ENCODE data around the gene ATP2A3. TPM values are rescaled to one million over a fixed set of nuclear protein-coding genes. Genes with fewer than 3 reads are reported as not detected.

The ATP2A3 gene
- polyA plus RNA-seq, 4 donors, result 5.8 to 83.0 (median 24.4) TPM

DNA sequence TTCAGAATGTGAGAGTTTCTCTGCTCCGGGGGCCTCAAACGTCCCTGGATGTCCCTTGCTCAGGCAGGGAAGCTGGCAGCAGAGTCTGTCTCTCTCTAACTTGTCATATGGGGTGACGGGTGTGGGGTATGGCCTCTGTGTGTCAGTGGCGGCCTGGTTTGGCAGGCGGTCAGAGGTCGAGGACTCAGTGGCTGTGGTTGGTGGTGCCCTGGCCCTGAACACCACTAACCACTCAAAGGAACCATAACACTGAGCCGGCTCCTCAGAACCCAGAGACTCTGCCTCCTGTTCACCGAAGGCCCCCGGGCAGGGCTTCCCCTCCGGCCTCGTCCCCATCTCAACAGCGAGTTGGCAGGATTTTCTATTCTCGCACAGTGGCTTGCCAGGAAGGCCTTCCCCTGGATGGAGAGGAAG is 48.6 kb downstream of the ATP2A3 start:
- H3K36me3 ChIP-seq (ENCODE audit: control insufficient read depth in 3 of 3, insufficient read depth in 2 of 3, low read depth in 1 of 3, low read length in 3 of 3), result peaks cover 0 to 57% (median 0%) of the 10 kb centered on the region in 3 donors
- peak overlapping the region in 2 of 3 donors; percentile 84 to 87 for H3K27ac ChIP-seq (ENCODE audit: low read depth in 1 of 3, low read length in 2 of 3)
- FAIRE-seq (no peak), DNase-seq (no peak)
- H3K4me1 ChIP-seq (ENCODE audit: control insufficient read depth in 3 of 3, insufficient read depth in 2 of 3, low read depth in 1 of 3, low read length in 2 of 3), result peaks cover 3 to 48% (median 8%) of the 10 kb centered on the region in 3 donors
- no peaks in the 10 kb centered on the region for H3K27me3 ChIP-seq (ENCODE audit: control insufficient read depth in 3 of 3, insufficient read depth in 3 of 3, low read length in 3 of 3)
- peaks cover 0 to 4% of the 10 kb centered on the region in 2 donors for H3K9me3 ChIP-seq (ENCODE audit: control insufficient read depth in 2 of 2, insufficient read depth in 1 of 2, low read depth in 1 of 2, low read length in 1 of 2)
- H3K4me3 ChIP-seq (ENCODE audit: low read depth in 1 of 3, low read length in 3 of 3), result peak overlapping the region in 2 of 3 donors; percentile 6 to 53
- WGBS, 3 donors, result 70 to 89% (median 83%) methylated on average over 13 of the region's 13 CpGs

DNA sequence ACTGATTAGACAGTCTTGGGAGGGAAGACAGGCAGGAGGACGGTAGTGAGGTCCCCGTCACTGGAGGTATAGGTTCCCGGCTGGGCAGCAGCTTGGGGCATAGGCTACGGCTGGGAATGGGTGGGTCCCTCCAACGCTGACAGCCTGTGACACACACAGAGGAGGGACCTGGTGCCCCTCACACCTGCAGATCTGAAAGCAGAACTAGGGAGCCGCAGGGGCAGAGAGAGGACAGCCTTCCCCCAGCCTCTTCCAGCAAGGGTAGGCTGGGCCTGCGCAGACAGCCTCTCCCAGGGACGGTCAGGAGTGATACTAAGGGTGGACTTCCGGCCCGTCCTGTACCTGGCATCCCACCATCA is 49.9 kb downstream of the ATP2A3 start:
- Histone ChIP-seq H3K4me1 (ENCODE audit: control insufficient read depth in 3 of 3, insufficient read depth in 2 of 3, low read depth in 1 of 3, low read length in 2 of 3) (peaks cover 3 to 45% (median 8%) of the 10 kb centered on the region in 3 donors), H3K27me3 (ENCODE audit: control insufficient read depth in 3 of 3, insufficient read depth in 3 of 3, low read length in 3 of 3) (no peaks in the 10 kb centered on the region), H3K27ac (ENCODE audit: low read depth in 1 of 3, low read length in 2 of 3) (peak overlapping the region in 2 of 3 donors; percentile 84 to 87), H3K4me3 (ENCODE audit: low read depth in 1 of 3, low read length in 3 of 3) (peak overlapping the region in 1 of 3 donors; percentile 53), H3K36me3 (ENCODE audit: control insufficient read depth in 3 of 3, insufficient read depth in 2 of 3, low read depth in 1 of 3, low read length in 3 of 3) (peaks cover 0 to 58% (median 0%) of the 10 kb centered on the region in 3 donors), H3K9me3 (ENCODE audit: control insufficient read depth in 2 of 2, insufficient read depth in 1 of 2, low read depth in 1 of 2, low read length in 1 of 2) (peaks cover 0 to 4% of the 10 kb centered on the region in 2 donors)
- DNase-seq (no peak), FAIRE-seq (no peak)
- WGBS, 3 donors, result 71 to 92% (median 83%) methylated on average over 10 of the region's 10 CpGs

- H3K4me1 ChIP-seq (ENCODE audit: control insufficient read depth in 3 of 3, insufficient read depth in 2 of 3, low read depth in 1 of 3, low read length in 2 of 3), result peaks cover 3 to 39% (median 8%) of the 10 kb centered on the region in 3 donors
- WGBS, 3 donors, result 26 to 28% (median 27%) methylated on average over 17 of the region's 17 CpGs
- peak overlapping the region in 2 of 3 donors; percentile 84 to 87 for H3K27ac ChIP-seq (ENCODE audit: low read depth in 1 of 3, low read length in 2 of 3)
- peaks cover 0 to 4% of the 10 kb centered on the region in 2 donors for H3K9me3 ChIP-seq (ENCODE audit: control insufficient read depth in 2 of 2, insufficient read depth in 1 of 2, low read depth in 1 of 2, low read length in 1 of 2)
- DNase-seq (peak; percentile 65 to 84), FAIRE-seq (no peak)
- peaks cover 0 to 56% (median 0%) of the 10 kb centered on the region in 3 donors for H3K36me3 ChIP-seq (ENCODE audit: control insufficient read depth in 3 of 3, insufficient read depth in 2 of 3, low read depth in 1 of 3, low read length in 3 of 3)
- no peaks in the 10 kb centered on the region for H3K27me3 ChIP-seq (ENCODE audit: control insufficient read depth in 3 of 3, insufficient read depth in 3 of 3, low read length in 3 of 3)
- peak overlapping the region in 1 of 3 donors; percentile 53 for H3K4me3 ChIP-seq (ENCODE audit: low read depth in 1 of 3, low read length in 3 of 3)
Measured at GRCh38 chr17:3913531-3914311, 50.5 kb downstream of the ATP2A3 start.

- Histone ChIP-seq H3K36me3 (ENCODE audit: control insufficient read depth in 3 of 3, insufficient read depth in 2 of 3, low read depth in 1 of 3, low read length in 3 of 3) (peaks cover 0 to 62% (median 0%) of the 10 kb centered on the region in 3 donors), H3K9me3 (ENCODE audit: control insufficient read depth in 2 of 2, insufficient read depth in 1 of 2, low read depth in 1 of 2, low read length in 1 of 2) (peaks cover 0 to 4% of the 10 kb centered on the region in 2 donors), H3K4me1 (ENCODE audit: control insufficient read depth in 3 of 3, insufficient read depth in 2 of 3, low read depth in 1 of 3, low read length in 2 of 3) (peaks cover 3 to 33% (median 8%) of the 10 kb centered on the region in 3 donors), H3K4me3 (ENCODE audit: low read depth in 1 of 3, low read length in 3 of 3) (no peak overlapping the region), H3K27ac (ENCODE audit: low read depth in 1 of 3, low read length in 2 of 3) (no peak overlapping the region), H3K27me3 (ENCODE audit: control insufficient read depth in 3 of 3, insufficient read depth in 3 of 3, low read length in 3 of 3) (no peaks in the 10 kb centered on the region)
- FAIRE-seq (no peak), DNase-seq (no peak)
- WGBS, 3 donors, result 92 to 94% (median 93%) methylated on average over 2 of the region's 2 CpGs
Measured at GRCh38 chr17:3912827-3913226, 51.4 kb downstream of the ATP2A3 start.

DNA sequence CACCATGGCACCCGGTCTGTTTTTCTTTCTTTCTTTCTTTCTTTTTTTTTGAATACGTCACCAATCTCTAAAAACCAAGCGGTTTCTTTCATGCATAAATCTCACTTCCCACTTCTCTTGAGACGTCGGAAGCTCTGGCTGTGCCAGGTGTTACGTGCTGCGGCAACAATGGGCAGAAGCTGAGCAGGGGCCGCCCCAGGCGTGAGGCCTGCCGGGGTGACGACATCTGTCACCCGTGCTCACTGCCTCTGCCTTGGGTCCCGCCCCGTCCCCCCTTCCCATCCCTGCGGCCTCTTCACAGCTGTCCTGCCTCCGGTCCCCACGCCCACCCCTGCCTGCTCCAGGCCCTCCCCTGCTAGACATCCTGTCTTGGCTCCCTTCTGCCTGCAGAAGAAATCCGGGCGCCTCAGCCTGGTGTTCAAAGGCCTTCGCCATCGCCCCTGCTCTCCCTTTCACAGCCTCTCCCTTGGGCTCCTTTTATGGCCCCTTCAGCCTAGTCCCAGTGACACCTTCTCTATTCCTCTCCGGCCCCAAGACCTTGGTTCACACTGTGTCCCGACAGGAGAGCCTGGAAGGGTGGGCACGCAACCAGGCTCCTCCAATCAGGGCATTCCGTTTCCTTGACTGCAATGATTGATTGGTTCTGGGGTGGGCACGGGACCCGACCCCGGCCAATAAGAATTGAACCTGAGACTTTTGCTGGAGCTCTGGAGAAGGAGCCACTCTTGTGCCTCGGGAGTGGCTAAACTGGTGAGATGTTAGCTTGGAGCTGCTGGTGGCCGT is 52.8 kb downstream of the ATP2A3 start:
- DNase-seq (peak in 1 of 2 donors; percentile 69), FAIRE-seq (no peak)
- peak overlapping the region in 2 of 3 donors; percentile 23 to 67 for H3K27ac ChIP-seq (ENCODE audit: low read depth in 1 of 3, low read length in 2 of 3)
- H3K9me3 ChIP-seq (ENCODE audit: control insufficient read depth in 2 of 2, insufficient read depth in 1 of 2, low read depth in 1 of 2, low read length in 1 of 2), result peaks cover 0 to 4% of the 10 kb centered on the region in 2 donors
- H3K36me3 ChIP-seq (ENCODE audit: control insufficient read depth in 3 of 3, insufficient read depth in 2 of 3, low read depth in 1 of 3, low read length in 3 of 3), result peaks cover 0 to 72% (median 0%) of the 10 kb centered on the region in 3 donors
- WGBS, 3 donors, result 49 to 82% (median 65%) methylated on average over 28 to 30 of the region's 30 CpGs
- peaks cover 0 to 20% (median under 1%) of the 10 kb centered on the region in 3 donors for H3K4me1 ChIP-seq (ENCODE audit: control insufficient read depth in 3 of 3, insufficient read depth in 2 of 3, low read depth in 1 of 3, low read length in 2 of 3)
- no peaks in the 10 kb centered on the region for H3K27me3 ChIP-seq (ENCODE audit: control insufficient read depth in 3 of 3, insufficient read depth in 3 of 3, low read length in 3 of 3)
- no peak overlapping the region for H3K4me3 ChIP-seq (ENCODE audit: low read depth in 1 of 3, low read length in 3 of 3)

DNA sequence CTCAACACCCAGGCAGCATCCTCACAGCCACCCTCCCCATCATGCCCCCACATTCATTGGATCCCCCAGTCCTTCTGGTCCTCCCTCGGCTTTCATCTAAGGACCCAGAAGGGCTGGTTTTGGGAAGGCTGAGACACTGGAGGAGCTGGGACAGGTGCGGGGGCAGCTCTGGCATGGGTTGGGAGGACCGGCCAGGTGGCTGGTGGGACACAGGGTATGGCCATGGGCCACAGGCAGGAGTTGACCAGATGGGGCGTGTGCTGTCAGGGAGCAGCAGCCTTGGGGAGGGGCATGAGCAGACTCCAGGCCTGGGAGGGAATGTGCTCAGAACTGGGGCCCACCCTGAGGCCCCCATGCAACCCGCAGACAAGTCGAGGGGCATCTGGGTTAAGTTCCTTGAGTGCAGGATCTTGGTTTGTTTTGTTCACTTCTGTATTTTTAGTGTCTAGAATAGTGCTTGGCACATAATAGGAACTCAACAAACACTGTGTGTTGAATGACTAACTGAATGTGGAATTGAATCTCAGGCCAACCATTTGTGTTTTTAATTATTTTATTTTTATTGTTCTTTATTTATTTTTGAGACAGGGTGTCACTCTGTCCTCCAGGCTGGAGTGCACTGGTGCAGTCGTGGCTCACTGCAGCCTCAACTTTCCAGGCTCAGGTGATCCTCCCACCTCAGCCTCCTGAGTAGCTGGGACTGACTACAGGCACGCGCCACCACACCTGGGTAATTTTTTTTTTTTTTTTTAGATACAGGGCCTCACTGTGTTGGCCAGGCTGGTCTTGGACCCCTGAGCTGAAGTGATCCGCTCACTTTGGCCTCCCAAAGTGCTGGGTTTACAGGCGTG is 53.6 kb downstream of the ATP2A3 start:
- H3K27ac ChIP-seq (ENCODE audit: low read depth in 1 of 3, low read length in 2 of 3), result peak overlapping the region in 2 of 3 donors; percentile 16 to 63

GRCh38 chr17:3909257-3909656 is 55.0 kb downstream of the ATP2A3 start:
- no peak for DNase-seq
- FAIRE-seq, result no peak
- H3K9me3 ChIP-seq (ENCODE audit: control insufficient read depth in 2 of 2, insufficient read depth in 1 of 2, low read depth in 1 of 2, low read length in 1 of 2), result peaks cover 0 to 4% of the 10 kb centered on the region in 2 donors
- no peaks in the 10 kb centered on the region for H3K27me3 ChIP-seq (ENCODE audit: control insufficient read depth in 3 of 3, insufficient read depth in 3 of 3, low read length in 3 of 3)
- peaks cover 0 to 9% (median 0%) of the 10 kb centered on the region in 3 donors for H3K4me1 ChIP-seq (ENCODE audit: control insufficient read depth in 3 of 3, insufficient read depth in 2 of 3, low read depth in 1 of 3, low read length in 2 of 3)
- 83 to 91% (median 87%) methylated on average over 12 of the region's 12 CpGs for WGBS, 3 donors
- H3K36me3 ChIP-seq (ENCODE audit: control insufficient read depth in 3 of 3, insufficient read depth in 2 of 3, low read depth in 1 of 3, low read length in 3 of 3), result peaks cover 0 to 69% (median 0%) of the 10 kb centered on the region in 3 donors
- H3K27ac ChIP-seq (ENCODE audit: low read depth in 1 of 3, low read length in 2 of 3), result no peak overlapping the region
- no peak overlapping the region for H3K4me3 ChIP-seq (ENCODE audit: low read depth in 1 of 3, low read length in 3 of 3)

More for the DNA sequence above, 53.6 kb downstream of the ATP2A3 start:
- Histone ChIP-seq H3K4me1 (ENCODE audit: control insufficient read depth in 3 of 3, insufficient read depth in 2 of 3, low read depth in 1 of 3, low read length in 2 of 3) (peaks cover 0 to 12% (median 0%) of the 10 kb centered on the region in 3 donors), H3K9me3 (ENCODE audit: control insufficient read depth in 2 of 2, insufficient read depth in 1 of 2, low read depth in 1 of 2, low read length in 1 of 2) (peaks cover 0 to 4% of the 10 kb centered on the region in 2 donors), H3K36me3 (ENCODE audit: control insufficient read depth in 3 of 3, insufficient read depth in 2 of 3, low read depth in 1 of 3, low read length in 3 of 3) (peaks cover 0 to 70% (median 0%) of the 10 kb centered on the region in 3 donors), H3K4me3 (ENCODE audit: low read depth in 1 of 3, low read length in 3 of 3) (no peak overlapping the region), H3K27me3 (ENCODE audit: control insufficient read depth in 3 of 3, insufficient read depth in 3 of 3, low read length in 3 of 3) (no peaks in the 10 kb centered on the region)
- 76 to 88% (median 85%) methylated on average over 11 of the region's 11 CpGs for WGBS, 3 donors
- no peak for FAIRE-seq
- DNase-seq, result no peak
